ENCODE measurements around the gene SLC1A5.
"Not testable (repeated sequence)": the region's sequence is repeated elsewhere in the genome, so short reads cannot be mapped to it uniquely, and the experiment has no call there.

The SLC1A5 gene

GRCh38 chr19:46768746-46769145 is 19.6 kb downstream of the SLC1A5 start:
- not testable (repeated sequence) for DNase-seq

GRCh38 chr19:46766569-46767317 is 21.7 kb downstream of the SLC1A5 start:
- peak in 3 of 5 experiments; percentile 51 to 73 (median 58) for DNase-seq

GRCh38 chr19:46764817-46765291 is 23.5 kb downstream of the SLC1A5 start:
- no peak for DNase-seq

GRCh38 chr19:46762245-46762890 is 26.0 kb downstream of the SLC1A5 start:
- no peak for DNase-seq

- no peak for DNase-seq
Measured at GRCh38 chr19:46761418-46761831, 27.0 kb downstream of the SLC1A5 start.

- DNase-seq = not testable (repeated sequence)
Measured at GRCh38 chr19:46760897-46761296, 27.5 kb downstream of the SLC1A5 start.

GRCh38 chr19:46760363-46760762 is 28.0 kb downstream of the SLC1A5 start:
- no peak for DNase-seq

- DNase-seq = no peak
Measured at GRCh38 chr19:46759817-46760333, 28.5 kb downstream of the SLC1A5 start.

GRCh38 chr19:46759206-46759605 is 29.2 kb downstream of the SLC1A5 start:
- DNase-seq = no peak

GRCh38 chr19:46756544-46756888 is 31.9 kb downstream of the SLC1A5 start:
- no peak for DNase-seq

GRCh38 chr19:46755853-46756543 is 32.4 kb downstream of the SLC1A5 start:
- DNase-seq = no peak

GRCh38 chr19:46755077-46755852 is 33.1 kb downstream of the SLC1A5 start:
- DNase-seq = no peak

- DNase-seq = peak in 4 of 5 experiments; percentile 34 to 76 (median 58)
Measured at GRCh38 chr19:46753420-46754155, 34.8 kb downstream of the SLC1A5 start.

- DNase-seq = peak; percentile 40 to 74 (median 65)
Measured at GRCh38 chr19:46748325-46749109, 39.9 kb downstream of the SLC1A5 start.

GRCh38 chr19:46746281-46747057 is 41.9 kb downstream of the SLC1A5 start, which contains the start of gene STRN4:
Gene STRN4 (minus strand): TSS chr19:46746450. CDS start chr19:46746430, 20 bp downstream.
- DNase-seq = peak; percentile 23 to 80 (median 43)

GRCh38 chr19:46745521-46746280 is 42.7 kb downstream of the SLC1A5 start, which contains the start of gene FKRP:
Gene FKRP (plus strand): TSS chr19:46746057. CDS start chr19:46755451, 9,394 bp downstream.
- peak in 2 of 5 experiments; percentile 19 to 37 for DNase-seq

- DNase-seq = no peak
Measured at GRCh38 chr19:46745030-46745429, 43.4 kb downstream of the SLC1A5 start.

GRCh38 chr19:46744005-46744691 is 44.2 kb downstream of the SLC1A5 start:
- no peak for DNase-seq
